K562 (cell line): ENCODE measurements around the gene PRKCE.

Experiments used
- HNRNPH1 ChIP-seq: fragments of 200-400 bp; formaldehyde crosslinking; optimal IDR thresholded peaks from 2 replicates; pipeline ENCODE3; 2017; ENCODE audit warnings: low read depth, mild to moderate bottlenecking, low read length, moderate library complexity
- KDM1A ChIP-seq, 2 experiments: fragments of 450-650 bp; IDR thresholded peaks; 2 replicates each; pipeline ENCODE4 v1.6.1; 2016; ENCODE audit warnings: mild to moderate bottlenecking in 2 of 2

- TF ChIP-seq KDM1A (IDR thresholded peaks at IDR 0.05) (no peak), HNRNPH1 (no peak)
These were observed 112.3 kb downstream of the PRKCE start for GRCh38 chr2:45763797-45764196.
